HG03175 (cell line): ENCODE measurements around the gene DCTD.

Experiments used
- ATAC-seq: cut with Tn5 transposase; IDR thresholded peaks from one replicate; pipeline ENCODE4 v1.9.1; 2021; ENCODE audit warnings: mild to moderate bottlenecking, moderate library complexity; ENCODE audit not compliant: unreplicated experiment

Gene DCTD

DNA sequence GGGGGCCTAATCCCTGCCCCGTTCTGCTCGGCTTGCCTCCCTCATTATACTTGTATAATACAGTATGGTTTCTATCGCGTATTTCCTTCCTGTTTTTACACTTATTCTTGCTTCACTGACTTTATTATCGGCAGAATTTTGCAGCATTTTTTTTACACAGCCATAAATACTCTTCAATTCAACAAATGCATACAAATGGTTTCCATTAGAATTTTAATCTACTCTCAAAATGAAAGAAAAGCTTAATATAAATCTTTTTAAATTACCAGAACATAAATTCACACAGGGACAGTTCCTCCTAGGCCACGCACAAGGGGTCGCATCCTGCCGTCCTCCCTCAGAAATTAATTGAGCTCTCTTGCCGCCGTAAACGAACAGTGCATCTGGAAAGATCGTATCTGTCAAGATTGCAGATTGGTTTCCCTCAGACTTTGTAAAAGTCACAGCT, 42.9 kb downstream of the DCTD start:
- no peak for ATAC-seq

DNA sequence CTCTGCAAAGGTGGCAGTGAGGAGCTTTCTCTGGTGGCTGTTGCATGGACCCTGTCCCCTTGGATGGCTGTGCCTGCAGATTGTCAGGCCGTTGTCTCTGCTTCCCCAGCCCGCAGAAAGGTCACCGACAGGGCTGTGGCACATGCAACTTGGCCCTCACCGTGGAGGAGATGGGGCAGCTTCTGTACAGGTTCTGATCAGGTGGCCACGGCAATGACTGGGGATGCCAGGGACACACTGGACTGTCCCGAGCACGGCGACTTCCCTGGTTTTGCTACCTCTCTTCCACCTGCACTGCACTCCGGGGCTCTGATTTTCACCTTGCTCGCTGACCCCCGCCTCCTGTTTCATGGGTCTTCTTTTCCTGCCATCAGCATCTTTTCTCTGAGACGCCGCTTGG, 43.5 kb downstream of the DCTD start:
- no peak for ATAC-seq

DNA sequence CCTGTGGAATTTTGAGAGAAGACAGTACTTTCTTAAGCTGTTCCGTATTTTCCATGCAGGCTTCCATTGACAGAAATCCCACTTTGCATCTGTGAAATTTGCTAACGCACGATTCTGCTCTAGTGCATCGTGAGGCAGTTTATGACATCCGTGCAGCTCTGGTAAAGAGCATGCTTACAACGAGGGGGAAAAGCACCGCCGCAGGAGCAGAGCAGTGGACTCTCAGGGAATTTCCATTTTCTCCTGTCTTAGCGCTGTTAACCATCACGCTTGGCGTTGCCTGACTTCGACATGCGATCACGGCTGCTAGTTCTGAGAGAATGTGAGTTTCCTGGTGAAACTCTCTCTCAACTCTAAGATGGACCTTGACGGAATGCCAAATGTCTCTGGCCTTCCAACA, 43.9 kb downstream of the DCTD start:
- ATAC-seq, result no peak

- ATAC-seq, result no peak
Measured at GRCh38 chr4:182872886-182873285, 44.3 kb downstream of the DCTD start.

DNA sequence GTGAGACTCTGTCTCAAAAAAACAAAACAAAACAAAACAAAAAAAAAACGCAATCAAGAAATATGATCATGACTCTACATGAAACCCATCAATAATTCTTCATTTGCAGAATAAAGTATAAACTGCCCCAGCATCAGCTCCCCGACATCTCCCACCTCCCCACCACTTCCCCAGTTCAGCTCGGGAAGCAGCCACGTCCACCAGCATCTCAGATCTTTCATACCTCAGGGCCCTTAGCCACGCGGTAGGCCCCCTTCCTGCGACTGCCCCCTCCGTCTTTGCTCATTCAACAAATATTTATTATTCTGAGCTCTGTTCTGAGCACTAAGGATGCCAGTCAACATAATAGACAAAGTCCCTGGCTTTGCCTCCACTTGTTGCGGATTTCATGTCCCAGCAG, 45.6 kb downstream of the DCTD start:
- no peak for ATAC-seq

GRCh38 chr4:182869697-182870096, 47.5 kb downstream of the DCTD start:
- ATAC-seq, result no peak

GRCh38 chr4:182866746-182867145, 50.4 kb downstream of the DCTD start:
- ATAC-seq, result no peak

GRCh38 chr4:182863501-182863900, 53.7 kb downstream of the DCTD start:
- ATAC-seq, result no peak

GRCh38 chr4:182862921-182863320, 54.3 kb downstream of the DCTD start:
- ATAC-seq, result no peak

GRCh38 chr4:182862141-182862875, 54.9 kb downstream of the DCTD start:
- ATAC-seq, result no peak

DNA sequence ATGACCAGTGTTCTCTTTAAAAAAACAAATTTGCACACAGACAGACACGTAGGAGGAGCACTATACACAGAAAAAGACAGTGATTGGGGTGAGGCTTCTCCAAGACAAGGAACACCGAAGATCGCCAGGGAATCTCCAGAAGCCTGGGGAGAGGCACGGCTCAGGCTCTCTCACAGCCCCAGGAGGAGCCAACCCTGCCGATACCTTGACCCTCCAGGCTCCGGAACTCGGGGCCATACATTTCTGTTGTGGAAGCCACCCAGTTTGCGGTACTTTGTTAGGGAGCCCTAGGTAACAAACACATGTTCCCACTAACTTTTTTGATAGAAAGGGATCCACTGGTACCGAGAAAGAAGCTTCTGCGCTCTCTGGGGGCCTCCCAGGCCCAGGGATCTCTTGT, 55.8 kb downstream of the DCTD start:
- no peak for ATAC-seq

- ATAC-seq, result no peak
Measured at GRCh38 chr4:182859730-182860129, 57.5 kb downstream of the DCTD start.

GRCh38 chr4:182858711-182859110, 58.5 kb downstream of the DCTD start:
- no peak for ATAC-seq

DNA sequence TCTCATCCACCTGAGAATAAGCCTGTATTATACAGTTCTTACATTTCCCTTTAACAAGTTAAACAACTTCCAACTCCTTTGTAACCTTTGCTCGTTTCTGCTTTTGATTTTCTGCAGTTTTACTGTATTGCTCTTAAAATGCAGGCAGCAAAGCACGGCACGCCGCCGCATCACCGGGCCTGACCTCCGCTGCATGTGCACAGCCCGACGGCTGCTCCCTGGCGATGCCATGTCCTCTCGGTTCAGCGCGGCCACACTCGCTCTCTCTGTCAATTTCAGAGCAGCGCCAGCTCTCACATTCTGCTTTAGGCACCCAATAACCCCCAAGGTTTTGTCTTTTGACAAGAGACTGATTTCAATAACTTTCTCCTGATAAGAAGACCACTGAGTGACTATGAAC, 60.3 kb downstream of the DCTD start:
- ATAC-seq, result no peak

- ATAC-seq, result no peak
Measured at GRCh38 chr4:182855877-182856276, 61.3 kb downstream of the DCTD start.

DNA sequence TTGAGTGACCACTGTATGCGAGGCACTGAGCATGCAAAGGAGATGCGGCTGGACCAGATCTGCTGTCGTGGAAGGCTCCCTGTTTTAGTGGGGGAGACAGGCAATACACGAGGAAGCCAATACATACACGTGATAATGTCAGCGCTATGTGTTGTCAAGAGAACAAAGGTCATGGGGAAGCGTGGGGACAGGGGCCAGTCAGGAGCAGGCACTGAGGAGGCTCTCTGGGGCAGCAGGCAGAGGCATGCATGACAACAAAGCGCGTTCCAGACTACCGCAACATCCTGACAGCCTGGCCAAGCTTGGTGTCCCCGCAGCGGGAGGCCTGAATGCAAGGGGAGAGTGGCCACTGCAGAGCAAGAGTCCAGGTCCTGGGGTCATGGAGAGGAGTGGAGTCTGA, 61.9 kb downstream of the DCTD start:
- no peak for ATAC-seq

DNA sequence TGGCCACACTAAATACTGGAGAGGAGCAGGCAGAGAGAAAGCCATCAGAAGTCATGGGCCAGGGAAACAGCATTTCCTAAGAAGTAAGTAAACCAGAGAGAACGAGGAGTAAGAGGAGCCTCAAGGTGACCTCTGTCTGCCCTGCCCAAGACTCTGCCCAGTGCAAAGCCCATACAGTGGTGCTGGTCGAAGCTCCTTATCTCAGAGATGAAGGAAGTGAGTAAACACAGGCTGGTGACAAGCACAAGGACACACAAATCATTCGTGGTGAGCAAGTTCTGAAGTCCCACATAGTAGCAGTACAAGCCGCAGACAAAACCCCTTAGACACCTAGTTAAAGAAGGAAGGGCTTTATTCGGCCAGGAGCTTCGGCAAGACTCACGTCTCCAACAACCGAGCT, 62.7 kb downstream of the DCTD start:
- no peak for ATAC-seq

GRCh38 chr4:182853731-182854330, 63.4 kb downstream of the DCTD start:
- no peak for ATAC-seq

- ATAC-seq, result no peak
Measured at GRCh38 chr4:182848685-182849084, 68.5 kb downstream of the DCTD start.

- ATAC-seq, result no peak
Measured at GRCh38 chr4:182847576-182848450, 69.4 kb downstream of the DCTD start.

GRCh38 chr4:182846036-182846435, 71.2 kb downstream of the DCTD start:
- no peak for ATAC-seq

DNA sequence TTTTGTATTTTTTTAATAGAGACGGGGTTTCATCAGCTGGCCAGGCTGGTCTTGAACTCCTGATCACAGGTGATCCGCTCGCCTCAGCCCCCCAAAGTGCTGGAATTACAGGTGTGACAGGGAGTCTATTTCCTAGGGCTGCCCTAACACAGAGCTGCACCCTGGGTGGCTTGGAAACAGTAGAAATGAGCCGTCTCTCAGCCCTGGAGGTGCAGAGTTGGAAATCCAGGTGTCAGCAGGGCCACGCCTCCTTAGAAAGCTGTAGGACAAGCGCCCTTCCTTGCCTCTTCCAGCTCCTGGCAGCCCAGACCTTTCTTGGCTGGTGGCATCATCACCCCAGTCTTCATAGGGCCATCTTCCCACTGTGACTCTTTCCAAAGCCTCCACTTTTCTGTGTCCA, 71.6 kb downstream of the DCTD start:
- ATAC-seq, result no peak
